ENCODE results near the gene MYO16.

GRCh38 chr13:108981407-108981806 is 352.0 kb downstream of the MYO16 start:
- no peak for TF ChIP-seq CTCF (IDR thresholded peaks at IDR 0.05; ENCODE audit: insufficient read depth, low read length, poor library complexity, severe bottlenecking)
- TF ChIP-seq EZH2phosphoT487 (conservative IDR thresholded peaks at IDR 0.05; ENCODE audit: low read length) = no peak
